ENCODE measurements around the gene ZNF423. TPM values are rescaled to one million over a fixed set of nuclear protein-coding genes. Genes with fewer than 3 reads are reported as not detected.

ZNF423 gene
- total and polyA plus RNA-seq, 9 of the 15 experiments (the other 6 are each of a cell fraction or from before 2014, with no cell fraction given) = not detected

- in situ Hi-C loops (cut with MboI) = no loop called here
- no TSS peak for BruUV-seq (replicated peaks)
- POLR2A ChIA-PET = no interaction called here
Observed at GRCh38 chr16:49484936-49485335, 371.0 kb downstream of the ZNF423 start.

GRCh38 chr16:49484451-49484849, 371.5 kb downstream of the ZNF423 start:
- in situ Hi-C loops (cut with MboI) = no loop called here
- FAIRE-seq (peak; percentile 23), ATAC-seq (peak; percentile 100), DNase-seq (ENCODE audit: extremely low read depth in 1 of 4, low spot score in 3 of 4) (peak; percentile 53 to 97 (median 93))
- Histone ChIP-seq H3K36me3 (ENCODE audit: control insufficient read depth, insufficient read depth, low read length) (no peaks in the 10 kb centered on the region), H3K9me1 (ENCODE audit: control insufficient read depth, insufficient read depth, low read length) (no peaks in the 10 kb centered on the region), H3K4me2 (ENCODE audit: insufficient read depth, low read length) (no peak overlapping the region), H2AFZ (ENCODE audit: low read depth, low read length) (no peak overlapping the region), H3K79me2 (ENCODE audit: control insufficient read depth, insufficient read depth, low read length) (no peaks in the 10 kb centered on the region), H3K4me1 (replicated peaks in 1 of 2; ENCODE audit: control insufficient read depth in 2 of 2, insufficient read depth in 2 of 2, low read length in 2 of 2) (peaks cover 0 to 9% of the 10 kb centered on the region in 2 experiments; a peak in 1 of 5 replicates), H4K20me1 (replicated peaks; ENCODE audit: control insufficient read depth, insufficient read depth, low read length) (no peaks in the 10 kb centered on the region), H3K9me3 (replicated peaks; ENCODE audit: control insufficient read depth, insufficient read depth, low read depth, low read length) (no peaks in the 10 kb centered on the region), H3K4me3 (no peak overlapping the region), H3K27ac (ENCODE audit: extremely low read depth, low read depth, low read length) (no peak overlapping the region), H3K27me3 (ENCODE audit: control insufficient read depth in 2 of 2, insufficient read depth in 2 of 2, low read length in 2 of 2) (peaks cover 0 to 15% of the 10 kb centered on the region in 2 experiments; a peak in 3 of 5 replicates), H3K9ac (ENCODE audit: insufficient read depth in 1 of 2, low read depth in 2 of 2, low read length in 2 of 2) (no peak overlapping the region)
- no TSS peak for BruUV-seq (replicated peaks)
- ChIA-PET POLR2A (no interaction called here), CTCF (ENCODE audit: low intra/inter-chr PET ratio) (no interaction called here)
- WGBS (ENCODE audit: insufficient coverage, low coverage, missing lambda C conversion rate) = 6% methylated on average over 7 of the region's 18 CpGs
- intact Hi-C loops (cut with micrococcal nuclease) = no loop called here
- TF ChIP-seq NFYB (IDR thresholded peaks at IDR 0.05; ENCODE audit: extremely low read depth, insufficient read length) = peak; percentile 88
- peak; percentile 13 for TF ChIP-seq SP2 (IDR thresholded peaks at IDR 0.05; ENCODE audit: extremely low read depth, low read depth, low read length, poor library complexity, severe bottlenecking)
- TF ChIP-seq FOS (IDR thresholded peaks at IDR 0.05; ENCODE audit: extremely low read depth, insufficient read length) = peak; percentile 20
- peak; percentile 78 for TF ChIP-seq RBM25 (IDR thresholded peaks at IDR 0.05; ENCODE audit: low read depth, low read length, severe bottlenecking)
- TF ChIP-seq ZNF318 (IDR thresholded peaks at IDR 0.05; ENCODE audit: borderline replicate concordance in 1 of 2, low read depth in 1 of 2) = no peak
- peak; percentile 58 to 63; a peak in 3 of 4 replicates for TF ChIP-seq NRF1 (conservative IDR thresholded peaks at IDR 0.05 in 1 of 2, IDR thresholded peaks at IDR 0.05 in 1 of 2)

More at GRCh38 chr16:49484936-49485335, 371.0 kb downstream of the ZNF423 start:
- Histone ChIP-seq H3K79me2 (ENCODE audit: control insufficient read depth, insufficient read depth, low read length) (no peaks in the 10 kb centered on the region), H3K9me3 (replicated peaks; ENCODE audit: control insufficient read depth, insufficient read depth, low read depth, low read length) (no peaks in the 10 kb centered on the region), H3K27me3 (ENCODE audit: control insufficient read depth in 2 of 2, insufficient read depth in 2 of 2, low read length in 2 of 2) (peaks cover 0 to 18% of the 10 kb centered on the region in 2 experiments; a peak in 3 of 5 replicates), H3K4me2 (ENCODE audit: insufficient read depth, low read length) (no peak overlapping the region), H3K27ac (ENCODE audit: extremely low read depth, low read depth, low read length) (no peak overlapping the region), H3K9me1 (ENCODE audit: control insufficient read depth, insufficient read depth, low read length) (no peaks in the 10 kb centered on the region), H3K4me1 (replicated peaks in 1 of 2; ENCODE audit: control insufficient read depth in 2 of 2, insufficient read depth in 2 of 2, low read length in 2 of 2) (peaks cover 0 to 9% of the 10 kb centered on the region in 2 experiments; a peak in 1 of 5 replicates), H3K9ac (ENCODE audit: insufficient read depth in 1 of 2, low read depth in 2 of 2, low read length in 2 of 2) (no peak overlapping the region), H2AFZ (ENCODE audit: low read depth, low read length) (no peak overlapping the region), H3K4me3 (no peak overlapping the region), H4K20me1 (replicated peaks; ENCODE audit: control insufficient read depth, insufficient read depth, low read length) (no peaks in the 10 kb centered on the region), H3K36me3 (ENCODE audit: control insufficient read depth, insufficient read depth, low read length) (no peaks in the 10 kb centered on the region)
- WGBS (ENCODE audit: insufficient coverage, low coverage, missing lambda C conversion rate) = 21% methylated on average over 8 of the region's 8 CpGs
- intact Hi-C loops (cut with micrococcal nuclease) = no loop called here
- no peak for DNase-seq (ENCODE audit: extremely low read depth in 1 of 4, low spot score in 3 of 4)
- no peak for ATAC-seq
- no peak for FAIRE-seq
- CTCF ChIA-PET (ENCODE audit: low intra/inter-chr PET ratio) = no interaction called here
- TF ChIP-seq NFE2 (IDR thresholded peaks at IDR 0.05; ENCODE audit: low read depth) = no peak
